HG03135 (cell line): ENCODE results near the gene NIF3L1.

Experiments used
- ATAC-seq: cut with Tn5 transposase; IDR thresholded peaks from one replicate; pipeline ENCODE4 v1.9.1; 2021; ENCODE audit warnings: mild to moderate bottlenecking, moderate library complexity; ENCODE audit not compliant: unreplicated experiment

NIF3L1 gene

GRCh38 chr2:200888704-200889625, at the start of gene NIF3L1, which contains the start of gene PPIL3:
Gene NIF3L1 (plus strand): TSS chr2:200889371. CDS start chr2:200891944, 2,573 bp downstream.
Gene PPIL3 (minus strand): TSS chr2:200889077. CDS start chr2:200887615, 1,462 bp downstream.
- peak; percentile 91 for ATAC-seq

GRCh38 chr2:200839513-200839912, 49.7 kb upstream of the NIF3L1 start:
- no peak for ATAC-seq

GRCh38 chr2:200843993-200844948, 44.9 kb upstream of the NIF3L1 start:
- no peak for ATAC-seq

GRCh38 chr2:200845194-200845593, 44.0 kb upstream of the NIF3L1 start:
- no peak for ATAC-seq

- ATAC-seq: no peak
Measured at GRCh38 chr2:200845669-200846325, 43.4 kb upstream of the NIF3L1 start.

- no peak for ATAC-seq
Measured at GRCh38 chr2:200847269-200847668, 41.9 kb upstream of the NIF3L1 start.

GRCh38 chr2:200847939-200848338, 41.2 kb upstream of the NIF3L1 start:
- no peak for ATAC-seq

GRCh38 chr2:200850512-200851256, 38.5 kb upstream of the NIF3L1 start:
- no peak for ATAC-seq

GRCh38 chr2:200851398-200852248, 37.5 kb upstream of the NIF3L1 start:
- ATAC-seq: no peak

- ATAC-seq: no peak
Measured at GRCh38 chr2:200852605-200853004, 36.6 kb upstream of the NIF3L1 start.

- no peak for ATAC-seq
Measured at GRCh38 chr2:200856806-200857205, 32.4 kb upstream of the NIF3L1 start.

GRCh38 chr2:200860092-200860795, 28.9 kb upstream of the NIF3L1 start:
- no peak for ATAC-seq

- no peak for ATAC-seq
Measured at GRCh38 chr2:200861617-200862155, 27.5 kb upstream of the NIF3L1 start.

- no peak for ATAC-seq
Measured at GRCh38 chr2:200862532-200863000, 26.6 kb upstream of the NIF3L1 start.

GRCh38 chr2:200863782-200864175, 25.4 kb upstream of the NIF3L1 start:
- ATAC-seq: peak; percentile 14

GRCh38 chr2:200864176-200865034, 24.8 kb upstream of the NIF3L1 start, which contains the start of gene CLK1:
Gene CLK1 (minus strand): TSS chr2:200864658. CDS start chr2:200861862, 2,796 bp downstream.
- peak; percentile 86 for ATAC-seq

- ATAC-seq: no peak
Measured at GRCh38 chr2:200869014-200869413, 20.2 kb upstream of the NIF3L1 start.
